GM19324 (cell line): ENCODE results near the gene RPAP3.
"Not testable (repeated sequence)": the region's sequence is repeated elsewhere in the genome, so short reads cannot be mapped to it uniquely, and the experiment has no call there.

Source experiments
- ATAC-seq: cut with Tn5 transposase; IDR thresholded peaks from one replicate; pipeline ENCODE4 v1.9.1; 2021; ENCODE audit warnings: mild to moderate bottlenecking, moderate library complexity; ENCODE audit not compliant: unreplicated experiment, low FRiP score

The RPAP3 gene

DNA sequence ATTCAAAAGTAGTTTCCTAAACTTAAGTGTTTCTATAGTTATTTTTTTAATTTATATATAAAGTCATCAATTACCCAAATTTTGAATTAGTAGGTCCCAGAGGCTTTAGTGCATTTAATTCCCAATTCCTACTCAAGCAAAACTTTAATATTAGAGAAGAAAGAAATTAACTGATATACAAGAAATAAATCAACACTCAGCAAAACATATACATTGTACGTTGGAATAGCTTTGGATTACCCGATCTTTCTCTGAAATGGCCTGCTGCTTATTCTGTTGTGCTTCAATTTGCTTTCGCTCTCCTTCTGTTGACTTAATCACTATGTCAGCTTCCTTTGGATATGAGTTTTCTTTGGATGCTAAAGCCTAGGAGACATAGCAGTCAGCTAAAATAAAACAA, 18.2 kb downstream of the RPAP3 start:
- no peak for ATAC-seq

DNA sequence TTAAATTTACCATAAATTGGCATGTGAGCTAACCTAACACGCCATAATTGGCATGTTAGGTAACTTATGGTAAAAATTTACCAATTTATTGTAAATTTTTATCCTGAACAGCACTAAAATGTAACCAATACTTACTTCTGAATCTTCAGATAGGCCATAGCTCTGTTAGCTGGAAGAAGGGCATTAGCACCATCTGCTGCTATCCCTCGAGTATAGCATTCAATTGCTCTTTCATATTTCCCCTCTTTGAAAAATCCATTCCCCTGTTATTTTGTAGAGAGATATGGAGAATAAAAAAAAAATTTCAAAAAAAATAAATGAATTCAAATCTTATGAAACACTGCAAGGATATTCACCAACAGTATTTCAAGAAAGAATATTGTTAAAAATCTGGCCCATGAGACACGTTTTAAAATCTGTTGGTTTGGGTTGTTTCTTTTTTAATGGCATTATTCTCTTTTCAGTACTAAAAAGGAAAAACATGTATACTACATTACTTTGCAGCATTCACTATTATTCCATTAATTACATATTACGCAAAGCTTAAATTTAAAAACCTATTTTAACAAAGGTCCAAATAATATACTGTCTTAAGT, 19.1 kb downstream of the RPAP3 start:
- no peak for ATAC-seq

DNA sequence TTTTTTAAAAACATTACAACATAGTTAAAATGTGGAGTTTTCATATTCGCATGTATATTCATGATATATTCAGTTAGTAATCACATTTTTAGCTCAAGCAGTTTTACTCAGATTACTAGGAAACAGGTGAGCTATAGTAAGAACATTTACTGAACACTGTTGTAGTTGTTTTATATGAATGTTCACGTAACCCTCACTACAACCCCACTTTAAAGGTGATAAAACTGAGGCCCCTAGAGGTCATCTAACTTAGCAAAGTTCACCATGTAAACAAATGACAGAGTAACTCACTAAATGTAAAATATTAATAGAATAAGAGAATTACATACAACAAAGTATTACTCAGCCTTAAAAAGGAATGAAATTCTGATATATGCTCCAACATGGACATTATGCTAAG, 26.0 kb downstream of the RPAP3 start:
- no peak for ATAC-seq

DNA sequence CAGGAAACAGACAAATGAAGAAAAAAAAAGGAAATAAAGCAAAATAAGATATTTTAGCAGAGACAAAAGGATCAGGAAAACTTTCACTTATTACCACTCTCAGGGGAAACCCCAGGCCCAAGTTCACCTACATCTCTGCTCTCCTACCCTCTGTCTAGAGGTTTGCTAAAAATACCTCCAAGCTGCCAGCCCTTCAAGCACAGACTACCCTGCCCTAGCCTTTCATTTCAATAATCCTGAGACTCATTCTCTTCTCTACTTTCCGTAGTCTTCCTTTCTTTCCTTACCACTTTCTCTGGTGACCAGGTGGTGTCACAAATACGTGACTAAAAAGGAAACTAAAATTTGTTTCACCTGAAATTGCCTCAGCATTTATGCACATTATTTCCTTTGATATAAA, 33.8 kb downstream of the RPAP3 start:
- no peak for ATAC-seq

DNA sequence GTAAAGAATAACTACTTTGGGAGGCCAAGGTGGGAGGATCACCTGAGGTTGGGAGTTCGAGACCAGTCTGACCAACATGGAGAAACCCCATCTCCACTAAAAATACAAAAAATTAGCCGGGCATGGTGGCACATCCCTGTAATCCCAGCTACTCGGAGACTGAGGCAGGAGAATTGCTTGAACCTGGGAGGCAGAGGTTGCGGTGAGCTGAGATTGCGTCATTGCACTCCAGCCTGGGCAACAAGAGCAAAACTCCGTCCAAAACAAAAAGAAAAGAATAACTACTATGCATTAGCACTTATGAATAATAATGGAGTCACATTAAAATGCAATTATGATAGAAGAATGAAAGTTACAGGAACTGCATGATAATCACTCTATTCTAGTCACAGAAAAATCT, 37.9 kb downstream of the RPAP3 start:
- ATAC-seq: not testable (repeated sequence)

DNA sequence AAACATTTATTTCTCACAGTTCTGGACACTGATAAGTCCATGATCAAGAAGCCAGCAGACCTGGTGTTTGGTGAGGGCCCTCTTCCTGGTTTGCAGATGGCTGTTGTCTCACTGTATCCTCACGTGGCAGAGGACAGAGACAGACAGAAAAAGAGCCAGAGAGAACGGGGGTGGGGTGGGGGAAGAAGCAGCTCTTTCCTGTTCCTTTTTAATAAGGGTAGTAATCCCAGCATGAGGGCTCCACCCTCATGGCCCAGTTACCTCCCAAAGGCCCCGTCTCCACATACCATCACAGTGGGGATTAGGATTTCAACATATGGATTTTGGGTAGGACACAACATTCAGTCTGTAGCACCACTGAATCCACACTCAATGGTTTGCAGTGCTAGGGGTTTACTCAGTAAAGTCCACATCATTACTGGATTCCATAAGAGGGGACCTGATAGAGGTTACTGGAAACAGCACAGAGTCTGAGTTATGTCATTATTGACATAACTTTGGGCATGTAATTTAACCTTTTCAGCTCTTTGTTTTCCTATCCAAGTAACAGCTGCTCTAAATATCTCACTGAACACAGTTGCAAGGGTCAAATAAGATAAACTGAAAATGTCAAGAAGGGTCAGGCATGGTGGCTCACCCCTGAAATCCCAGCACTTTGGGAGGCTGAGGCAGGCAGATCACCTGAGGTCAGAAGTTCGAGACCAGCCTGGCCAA, 53.2 kb downstream of the RPAP3 start:
- no peak for ATAC-seq

DNA sequence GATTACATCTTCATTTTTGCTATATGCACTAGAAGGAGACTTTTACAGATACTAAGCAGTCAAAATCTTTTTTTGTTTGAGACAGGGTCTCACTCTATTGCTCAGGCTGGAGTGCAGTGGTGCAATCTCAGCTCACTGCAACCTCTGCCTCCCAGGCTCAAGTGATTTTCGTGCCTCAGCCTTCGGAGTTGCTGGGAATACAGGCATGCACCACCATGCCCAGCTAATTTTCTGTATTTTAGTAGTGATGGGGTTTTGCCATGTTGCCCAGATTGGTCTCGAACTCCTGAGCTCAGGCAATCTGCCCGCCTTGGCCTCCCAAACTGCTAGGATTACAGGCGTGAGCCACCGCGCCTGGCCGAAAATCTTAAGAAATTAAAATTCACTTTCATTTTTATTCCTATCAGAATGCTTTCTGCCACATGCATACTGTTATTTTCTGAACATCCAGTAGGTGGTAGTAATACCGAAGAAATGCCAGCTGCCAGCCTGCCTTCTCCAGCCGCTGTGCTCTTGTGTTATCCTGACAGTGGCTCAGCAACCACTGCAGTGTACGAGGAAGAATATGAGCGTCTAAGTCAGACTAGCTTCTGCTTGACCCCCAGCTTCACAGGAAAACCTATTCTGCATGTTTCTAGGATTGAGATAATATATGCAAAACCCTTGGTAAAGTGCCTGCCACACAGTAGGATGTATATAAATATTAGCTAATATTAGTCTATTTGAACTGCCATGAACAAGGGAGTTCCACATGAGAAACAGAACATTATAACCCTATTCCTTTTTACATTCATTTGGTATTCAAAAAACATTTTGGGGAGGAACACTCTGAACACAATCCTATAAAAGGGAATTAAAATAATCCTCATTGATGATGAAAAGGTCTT, 54.2 kb downstream of the RPAP3 start:
- no peak for ATAC-seq

DNA sequence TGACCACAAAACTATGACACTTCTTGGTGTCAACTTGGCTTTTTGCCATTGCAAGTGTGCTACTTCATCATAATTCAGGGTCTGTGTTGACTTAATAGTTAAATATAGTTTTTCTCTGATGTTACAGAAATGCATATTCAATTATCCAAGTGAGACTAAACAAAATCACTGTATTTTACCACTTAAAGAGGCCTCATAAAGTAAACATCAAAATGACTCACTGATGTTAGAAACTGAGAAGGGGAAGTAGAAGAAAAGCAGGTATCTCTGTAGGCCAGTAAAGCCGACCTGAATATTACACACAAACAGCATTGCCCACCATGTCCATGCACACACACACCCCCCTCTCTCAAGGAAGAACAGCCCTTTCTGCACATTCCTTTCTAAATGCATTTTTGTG, 55.4 kb downstream of the RPAP3 start:
- ATAC-seq: no peak

DNA sequence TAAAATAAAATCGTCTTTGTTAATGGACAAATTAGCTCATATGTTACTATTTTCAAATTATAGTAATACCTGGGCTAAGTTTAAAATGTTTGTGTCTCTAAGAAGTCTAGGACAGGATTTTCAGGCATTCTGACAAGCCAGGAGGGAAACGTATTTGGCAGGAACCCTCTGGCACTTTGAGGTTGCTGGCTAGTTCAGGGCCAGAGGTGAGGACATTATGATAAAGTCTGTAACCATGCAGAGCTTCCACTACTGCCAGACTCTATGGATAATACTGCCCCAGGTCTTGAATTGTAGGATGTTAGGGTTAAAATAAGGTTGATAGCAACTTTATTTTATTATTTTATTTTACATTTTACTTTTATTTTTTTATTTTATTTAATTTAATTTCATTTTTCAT, 56.4 kb downstream of the RPAP3 start:
- no peak for ATAC-seq

DNA sequence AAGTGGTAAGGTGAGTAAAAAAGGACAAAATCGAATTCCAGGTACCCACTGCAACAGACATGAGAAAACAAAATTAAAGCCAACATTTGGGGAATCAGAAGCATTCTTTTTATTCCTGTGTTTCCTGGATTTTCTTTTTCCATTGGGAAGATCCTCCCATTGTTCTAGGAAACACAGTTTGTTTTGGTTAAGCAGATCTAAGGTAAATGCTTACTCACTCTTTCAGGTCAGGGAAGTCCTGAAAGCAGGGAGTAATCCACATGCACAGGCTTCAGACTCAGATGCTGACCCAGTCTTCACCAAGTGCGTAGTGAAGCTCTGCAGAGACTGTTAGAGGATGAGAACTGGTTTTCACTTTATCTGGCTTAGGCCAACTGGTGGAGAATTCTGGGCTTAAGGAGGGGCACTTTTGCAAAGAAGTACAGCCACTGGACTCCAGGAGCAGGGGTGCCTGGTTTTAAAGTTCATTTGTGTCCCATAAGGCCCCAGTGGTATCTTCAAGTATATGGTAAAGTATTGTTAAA, 57.7 kb downstream of the RPAP3 start:
- no peak for ATAC-seq

DNA sequence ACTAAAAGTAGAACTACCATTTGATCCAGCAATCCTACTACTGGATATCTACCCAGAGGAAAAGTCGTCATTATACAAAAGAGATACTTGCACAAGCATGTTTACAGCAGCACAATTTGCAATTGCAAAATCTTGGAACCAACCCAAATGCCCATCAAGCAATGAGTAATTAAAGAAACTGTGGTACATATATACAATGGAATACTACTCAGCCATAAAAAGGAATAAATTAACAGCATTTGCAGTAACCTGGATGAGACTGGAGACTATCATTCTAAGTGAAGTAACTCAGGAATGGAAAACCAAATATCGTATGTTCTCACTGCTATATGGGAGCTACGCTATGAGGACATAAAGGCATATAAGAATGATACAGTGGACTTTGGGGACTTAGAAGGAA, 63.5 kb downstream of the RPAP3 start:
- ATAC-seq: not testable (repeated sequence)

DNA sequence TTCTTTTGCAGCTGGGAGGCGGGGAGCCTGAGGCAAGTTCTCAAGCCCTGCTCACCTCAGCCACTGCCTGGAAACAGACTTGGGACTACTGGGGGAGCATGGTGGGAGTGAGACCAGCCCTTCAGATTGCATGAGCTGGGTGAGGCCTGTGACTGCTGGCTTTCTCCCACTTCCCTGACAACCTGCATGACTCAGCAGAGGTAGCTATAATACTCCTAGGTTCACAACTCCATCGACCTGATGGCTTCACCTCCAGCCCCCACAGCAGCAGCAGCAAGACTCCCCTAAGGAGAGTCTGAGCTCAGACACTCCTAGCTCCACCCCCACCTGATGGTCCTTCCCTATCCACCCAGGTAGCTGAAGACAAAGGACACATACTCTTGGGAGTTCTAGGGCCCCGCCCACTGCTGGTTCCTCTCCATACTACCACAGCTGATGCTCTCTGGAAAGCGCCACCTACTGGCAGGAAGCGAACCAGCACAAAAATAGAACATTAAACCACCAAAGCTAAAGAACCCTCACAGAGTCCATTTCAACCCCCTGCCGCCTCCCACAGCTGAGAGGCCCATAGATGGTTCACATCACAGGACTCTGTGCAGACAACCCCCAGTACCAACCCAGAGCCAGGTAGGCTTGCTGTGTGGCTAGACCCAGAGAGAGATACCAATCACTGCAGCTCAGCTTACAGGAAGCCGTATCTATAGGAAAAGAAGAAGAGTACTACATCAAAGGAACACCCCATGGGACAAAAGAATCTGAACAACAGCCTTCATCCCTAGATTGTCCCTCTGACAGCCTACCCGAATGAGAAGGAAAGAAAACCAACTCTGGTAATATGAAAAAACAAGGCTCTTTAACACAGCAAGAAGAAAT, 68.7 kb downstream of the RPAP3 start:
- no peak for ATAC-seq

DNA sequence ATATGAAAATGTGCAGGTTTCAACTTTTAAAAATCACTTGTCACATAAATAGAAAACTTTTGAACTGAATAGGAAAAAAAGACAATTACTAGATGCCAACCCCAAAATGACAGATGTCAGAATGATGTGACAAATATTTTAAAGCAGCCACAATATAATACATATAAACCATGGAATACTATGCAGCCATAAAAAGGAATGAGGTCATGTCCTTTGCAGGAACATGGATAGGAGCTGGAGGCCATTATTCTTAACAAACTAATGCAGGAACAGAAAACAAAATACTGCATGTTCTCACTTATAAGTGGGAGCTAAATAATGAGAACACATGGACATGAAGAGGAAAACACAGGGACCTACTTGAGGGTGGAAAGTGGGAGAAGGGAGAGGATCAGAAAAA, 70.1 kb downstream of the RPAP3 start:
- not testable (repeated sequence) for ATAC-seq

DNA sequence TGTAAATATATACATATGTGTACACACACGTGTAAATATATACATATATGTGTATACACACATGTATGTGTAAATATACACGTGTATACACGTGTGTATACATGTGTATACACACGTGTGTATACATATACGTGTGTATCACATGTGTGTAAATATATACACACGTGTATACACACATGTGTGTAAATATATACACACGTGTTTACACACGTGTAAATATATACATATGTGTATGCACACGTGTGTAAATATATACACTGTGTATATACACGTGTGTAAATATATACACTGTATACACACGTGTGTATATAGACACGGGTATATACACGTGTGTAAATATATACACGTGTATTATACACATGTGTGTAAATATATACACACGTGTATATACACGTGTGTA, 71.7 kb downstream of the RPAP3 start:
- ATAC-seq: no peak

DNA sequence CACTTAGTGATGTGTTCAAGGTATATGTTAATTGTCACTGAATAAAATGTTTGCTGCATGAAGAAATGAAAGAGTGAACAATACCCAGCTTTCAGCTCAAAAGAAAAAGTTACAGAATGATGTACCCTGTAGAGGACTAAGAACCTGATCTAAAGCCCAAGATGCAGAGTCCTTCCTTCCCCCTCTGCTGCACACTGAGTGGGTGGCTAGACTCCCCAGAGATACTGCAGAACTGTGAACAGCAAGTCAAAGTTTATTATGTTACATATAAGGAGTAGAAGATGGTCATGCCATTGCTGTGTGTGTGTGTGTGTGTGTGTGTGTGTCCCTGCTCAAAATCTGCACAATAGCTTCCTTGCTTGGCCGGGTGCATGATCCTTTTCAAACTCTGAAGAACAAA, 83.9 kb downstream of the RPAP3 start:
- ATAC-seq: no peak

DNA sequence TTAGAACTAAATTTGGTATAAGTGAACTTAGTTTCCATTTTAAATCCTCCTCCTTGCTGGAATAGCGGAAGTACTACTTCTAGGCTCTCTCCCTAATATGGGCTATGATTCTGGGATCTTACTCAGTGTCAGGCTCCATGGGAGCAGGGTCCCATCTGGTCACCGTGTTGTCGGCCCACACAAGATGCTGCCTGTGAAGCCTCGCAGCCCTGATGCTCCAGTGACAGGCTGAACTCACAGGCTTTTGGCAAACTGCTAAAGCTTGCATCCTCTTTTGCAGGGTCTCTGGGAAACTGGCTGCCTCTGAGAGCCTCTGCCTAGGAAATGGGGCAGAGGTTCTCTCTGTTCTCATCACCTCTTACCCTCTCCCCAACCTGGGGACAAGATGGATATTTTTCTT, 88.4 kb downstream of the RPAP3 start:
- ATAC-seq: no peak

DNA sequence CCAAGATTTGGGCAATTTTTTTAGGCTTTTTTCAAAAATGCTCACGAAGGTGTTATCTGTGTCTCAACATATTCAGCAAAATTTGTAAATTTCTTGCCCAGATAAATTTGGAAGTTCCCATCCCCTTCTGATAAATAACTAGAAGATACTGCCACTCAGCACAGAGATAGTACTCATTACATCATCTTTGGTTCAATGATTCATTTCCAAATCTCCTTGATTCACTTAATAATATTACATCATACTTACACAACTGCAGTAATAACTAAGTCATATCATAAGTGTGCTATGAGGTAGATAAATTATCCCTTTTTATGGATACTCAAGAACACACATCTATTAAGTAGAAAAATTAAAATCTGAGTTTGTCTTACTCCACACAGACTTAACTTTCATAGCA, 89.4 kb downstream of the RPAP3 start:
- ATAC-seq: no peak

DNA sequence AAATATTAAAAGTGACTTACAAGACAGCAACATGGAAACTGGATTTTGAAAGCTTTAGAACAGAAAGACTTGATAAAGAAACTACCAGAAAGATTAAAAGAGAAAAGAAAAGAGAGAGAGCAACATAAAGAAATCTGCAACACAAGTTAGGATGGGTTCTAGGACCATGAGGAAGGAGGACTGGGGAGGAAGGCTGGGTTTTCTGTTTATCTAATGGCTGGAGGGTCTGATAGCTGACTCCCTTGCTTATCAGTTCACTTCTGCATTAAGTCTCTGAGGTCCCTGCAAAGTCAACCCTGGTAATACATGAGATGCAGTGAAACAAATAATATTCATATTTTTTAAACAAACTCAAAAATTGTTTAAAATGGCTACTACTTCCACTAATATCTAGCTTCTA, 90.1 kb downstream of the RPAP3 start:
- ATAC-seq: no peak

DNA sequence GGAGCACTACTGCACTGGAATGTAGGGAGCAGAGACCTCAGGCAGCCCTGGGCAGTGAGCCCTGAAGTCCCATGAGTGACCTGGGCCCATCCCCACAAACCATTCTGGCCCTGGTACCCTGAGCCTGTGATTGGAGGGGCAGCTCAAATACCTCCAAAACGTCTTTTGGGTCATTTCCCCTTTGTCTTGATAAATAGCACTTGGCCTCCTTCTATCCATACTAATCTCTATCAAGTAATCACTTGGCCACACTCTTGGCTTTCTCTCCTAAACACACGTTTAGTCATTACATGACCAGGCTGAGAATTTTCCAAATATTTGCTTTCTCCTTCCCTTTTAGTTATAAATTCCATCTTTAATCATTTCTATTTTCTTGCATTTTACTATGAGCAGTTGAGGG, 91.3 kb downstream of the RPAP3 start:
- no peak for ATAC-seq

DNA sequence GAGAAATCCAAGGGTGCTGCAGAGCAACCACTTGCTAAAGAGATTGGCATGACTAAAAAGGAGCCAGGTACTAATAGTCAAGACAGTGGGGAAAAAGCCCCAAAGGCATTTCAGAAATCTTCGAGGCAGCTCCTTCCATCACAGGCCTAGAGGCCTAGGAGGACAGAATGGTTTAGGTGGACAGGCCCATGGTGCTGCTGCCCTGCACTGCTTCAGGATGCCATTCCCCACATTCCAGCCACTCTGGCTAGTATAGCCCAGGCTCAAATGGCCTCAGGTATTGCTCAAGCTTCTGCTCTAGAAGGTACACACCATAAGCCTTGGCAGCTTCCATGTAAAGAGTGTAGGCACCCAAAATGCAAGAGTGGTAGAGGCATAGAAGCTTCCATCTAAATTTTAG, 92.9 kb downstream of the RPAP3 start:
- no peak for ATAC-seq
